ENCODE measurements around the gene MAD1L1.

DNA sequence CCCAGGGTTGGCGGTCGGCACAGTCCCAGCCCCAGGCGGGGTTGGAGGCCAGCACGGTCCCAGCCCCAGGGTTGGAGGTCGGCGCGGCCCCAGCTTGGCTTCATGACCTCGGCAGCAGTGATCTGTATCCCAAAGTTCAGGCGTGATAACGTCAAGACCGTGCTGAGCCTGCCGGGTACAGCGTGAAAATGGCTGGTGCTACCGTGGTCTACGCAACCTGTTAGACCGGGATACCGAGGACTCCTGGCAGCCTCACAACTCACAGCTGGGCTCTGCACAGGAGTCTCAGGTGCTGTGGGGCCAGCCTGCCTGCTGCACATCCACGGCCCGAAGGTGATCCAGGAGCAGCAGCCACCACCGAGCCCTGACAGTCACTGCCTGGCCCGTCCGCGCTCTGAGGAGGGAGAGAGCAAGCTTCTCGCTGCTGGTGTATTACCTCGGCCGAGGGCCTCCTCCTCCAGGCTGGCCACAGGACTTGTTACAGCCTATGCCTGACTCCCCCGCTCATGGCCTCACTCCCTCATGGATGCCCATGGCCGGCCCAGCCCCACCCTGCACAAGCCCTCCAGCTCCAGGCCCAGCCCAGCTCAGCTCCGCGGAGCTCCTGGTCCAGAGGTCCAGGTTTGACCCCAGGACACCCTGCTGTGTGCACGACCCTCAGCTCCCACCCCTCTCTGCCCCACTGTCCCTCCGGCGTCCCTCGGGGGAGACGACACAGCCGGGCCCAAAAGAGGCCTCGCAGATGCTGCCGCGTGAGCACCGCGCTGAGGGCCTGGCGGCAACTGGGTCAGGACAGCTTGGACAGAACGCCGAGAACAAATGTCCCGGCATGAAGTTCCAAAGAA, 406.6 kb downstream of the MAD1L1 start:
- TF ChIP-seq, protein P1, sequence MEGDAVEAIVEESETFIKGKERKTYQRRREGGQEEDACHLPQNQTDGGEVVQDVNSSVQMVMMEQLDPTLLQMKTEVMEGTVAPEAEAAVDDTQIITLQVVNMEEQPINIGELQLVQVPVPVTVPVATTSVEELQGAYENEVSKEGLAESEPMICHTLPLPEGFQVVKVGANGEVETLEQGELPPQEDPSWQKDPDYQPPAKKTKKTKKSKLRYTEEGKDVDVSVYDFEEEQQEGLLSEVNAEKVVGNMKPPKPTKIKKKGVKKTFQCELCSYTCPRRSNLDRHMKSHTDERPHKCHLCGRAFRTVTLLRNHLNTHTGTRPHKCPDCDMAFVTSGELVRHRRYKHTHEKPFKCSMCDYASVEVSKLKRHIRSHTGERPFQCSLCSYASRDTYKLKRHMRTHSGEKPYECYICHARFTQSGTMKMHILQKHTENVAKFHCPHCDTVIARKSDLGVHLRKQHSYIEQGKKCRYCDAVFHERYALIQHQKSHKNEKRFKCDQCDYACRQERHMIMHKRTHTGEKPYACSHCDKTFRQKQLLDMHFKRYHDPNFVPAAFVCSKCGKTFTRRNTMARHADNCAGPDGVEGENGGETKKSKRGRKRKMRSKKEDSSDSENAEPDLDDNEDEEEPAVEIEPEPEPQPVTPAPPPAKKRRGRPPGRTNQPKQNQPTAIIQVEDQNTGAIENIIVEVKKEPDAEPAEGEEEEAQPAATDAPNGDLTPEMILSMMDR (conservative IDR thresholded peaks at IDR 0.05): no peak
- no peak for TF ChIP-seq ZFX (IDR thresholded peaks at IDR 0.05)

Data from C4-2B (cell line).